Activated T-helper 1 cell treated with Interleukin-2 at 50 U/mL for 16 hours (primary cell): Measurements from ENCODE around the gene CD80.
"Not testable (repeated sequence)": the region's sequence is repeated elsewhere in the genome, so short reads cannot be mapped to it uniquely, and the experiment has no call there.

Source experiments
- DNase-seq: peaks from one replicate; pipeline ENCODE4 v3.0.0-alpha.2; 2020; ENCODE audit warnings: low read depth

The CD80 gene, protein sequence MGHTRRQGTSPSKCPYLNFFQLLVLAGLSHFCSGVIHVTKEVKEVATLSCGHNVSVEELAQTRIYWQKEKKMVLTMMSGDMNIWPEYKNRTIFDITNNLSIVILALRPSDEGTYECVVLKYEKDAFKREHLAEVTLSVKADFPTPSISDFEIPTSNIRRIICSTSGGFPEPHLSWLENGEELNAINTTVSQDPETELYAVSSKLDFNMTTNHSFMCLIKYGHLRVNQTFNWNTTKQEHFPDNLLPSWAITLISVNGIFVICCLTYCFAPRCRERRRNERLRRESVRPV

GRCh38 chr3:119559441-119559963 is at the start of gene CD80:
TSS of gene CD80 (minus strand) at chr3:119559614. CDS start at chr3:119557728, 1,886 bp downstream.
- no peak for DNase-seq

DNA sequence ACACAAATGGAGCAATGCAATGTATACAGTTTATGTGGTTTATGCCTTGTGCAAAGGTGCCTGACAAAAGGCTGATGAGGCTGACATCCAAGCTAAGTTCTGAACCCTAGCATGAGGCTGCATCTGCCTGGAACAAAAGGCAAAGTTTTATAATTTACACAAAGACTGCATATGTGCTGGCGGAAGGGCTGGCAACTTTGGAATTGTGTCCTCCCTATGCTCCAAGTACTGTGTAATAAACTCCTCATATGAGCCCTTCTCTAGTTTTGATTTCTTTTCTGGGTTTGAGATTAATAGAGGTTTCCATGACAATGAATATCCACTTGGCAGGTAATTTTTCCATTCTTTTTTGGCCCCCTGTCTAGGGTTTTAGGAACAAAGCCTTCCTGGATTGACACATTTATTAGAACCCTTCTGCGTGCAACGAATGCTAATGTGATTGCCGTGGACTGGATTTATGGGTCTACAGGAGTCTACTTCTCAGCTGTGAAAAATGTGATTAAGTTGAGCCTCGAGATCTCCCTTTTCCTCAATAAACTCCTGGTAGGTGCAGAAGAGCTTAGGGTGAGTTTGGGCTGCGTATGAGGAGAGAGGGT is 49.1 kb upstream of the CD80 start:
- DNase-seq = no peak

GRCh38 chr3:119604878-119605277 is 45.5 kb upstream of the CD80 start:
- DNase-seq = no peak

- no peak for DNase-seq
Observed at GRCh38 chr3:119602676-119603075, 43.3 kb upstream of the CD80 start.

GRCh38 chr3:119601154-119601553 is 41.7 kb upstream of the CD80 start:
- DNase-seq = no peak

- DNase-seq = no peak
Observed at GRCh38 chr3:119600732-119601131, 41.3 kb upstream of the CD80 start.

DNA sequence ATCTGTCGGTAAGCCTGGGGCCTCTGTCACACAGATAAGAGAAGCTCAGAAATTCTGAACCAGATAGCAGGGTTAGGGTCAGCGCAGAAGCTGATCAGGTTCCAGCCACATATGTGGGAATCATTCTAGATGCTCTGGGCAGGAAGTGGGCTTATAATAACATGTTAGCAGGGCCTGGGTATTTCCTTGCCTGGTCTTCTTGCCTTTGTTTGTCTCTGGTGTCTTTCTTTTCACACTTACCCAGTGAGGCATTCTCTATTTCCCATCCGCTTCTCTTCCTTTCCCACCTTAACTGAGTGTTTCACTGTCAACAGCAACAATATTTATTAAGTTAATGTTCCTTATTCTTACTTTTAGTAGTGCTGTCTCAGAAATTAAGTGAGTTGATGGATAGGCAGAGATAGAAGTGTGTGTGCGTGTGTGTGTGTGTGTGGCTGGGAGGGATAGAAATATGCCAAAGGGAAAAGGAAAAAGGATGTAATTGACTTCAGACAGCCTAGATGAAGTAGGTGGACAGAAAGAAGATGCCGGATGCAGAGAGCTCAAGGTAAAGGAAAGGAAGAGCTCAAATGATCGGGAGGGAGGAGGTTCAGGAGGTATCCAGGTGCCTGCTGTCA is 40.3 kb upstream of the CD80 start:
- DNase-seq = no peak

- DNase-seq = no peak
Observed at GRCh38 chr3:119598410-119599098, 39.1 kb upstream of the CD80 start.

DNA sequence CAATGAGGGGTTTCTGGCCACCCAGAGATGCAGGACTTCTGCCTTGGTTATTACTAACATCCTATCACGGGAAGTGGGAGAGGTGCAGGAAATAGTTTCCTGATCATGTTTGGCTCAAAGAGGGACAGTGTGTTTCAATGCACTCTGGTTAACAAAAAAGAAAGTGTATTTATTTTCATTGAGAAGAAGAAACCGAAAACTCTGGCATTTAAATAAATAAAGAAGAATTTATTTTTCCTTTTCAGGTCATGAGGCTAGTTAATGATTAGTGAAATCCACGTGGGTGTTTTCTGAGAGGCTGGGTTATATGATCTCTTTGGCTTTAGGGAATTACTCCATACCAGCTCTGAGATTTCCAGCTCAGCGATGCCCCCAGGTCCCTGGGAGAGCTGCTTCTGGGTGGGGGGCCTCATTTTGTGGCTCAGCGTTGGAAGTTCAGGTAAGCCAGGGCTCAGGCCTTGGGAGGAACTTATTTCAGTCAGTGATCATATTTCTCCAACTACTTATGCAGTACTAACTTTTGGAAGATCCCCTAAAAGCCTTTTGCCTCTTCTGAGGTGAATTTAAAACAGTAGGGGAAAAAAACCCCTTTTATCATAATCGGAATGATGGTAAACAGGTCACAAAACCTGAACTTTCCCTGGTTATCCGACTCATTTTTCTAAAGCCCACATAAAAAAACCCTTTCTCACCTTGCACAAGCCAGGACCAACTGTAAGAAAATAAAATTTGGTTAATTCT is 38.3 kb upstream of the CD80 start, which contains the start of gene PLA1A:
PLA1A (plus strand) TSS at position 338 of the 741 bp plus-strand sequence; CDS start at position 367, 29 bp downstream.
- no peak for DNase-seq

DNA sequence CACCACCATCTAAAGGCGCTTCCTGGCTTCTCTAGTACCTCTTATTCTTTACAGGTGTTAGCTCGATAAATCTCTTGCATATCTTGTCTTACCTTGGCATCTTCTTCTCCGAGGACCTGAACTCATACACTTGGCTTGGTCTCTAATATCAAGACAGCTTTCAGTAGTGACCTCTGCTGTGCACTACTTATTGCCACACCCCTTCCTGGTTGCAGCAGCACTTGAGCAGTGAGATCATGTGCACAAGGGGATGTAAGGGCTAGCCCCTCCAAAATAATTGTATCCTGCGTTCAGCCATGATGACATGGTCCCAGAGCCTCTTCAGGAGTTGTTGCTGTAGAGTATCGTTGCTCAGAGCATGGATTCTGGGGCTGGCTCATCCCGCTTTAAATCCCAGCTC is 37.0 kb upstream of the CD80 start:
- DNase-seq = no peak

DNA sequence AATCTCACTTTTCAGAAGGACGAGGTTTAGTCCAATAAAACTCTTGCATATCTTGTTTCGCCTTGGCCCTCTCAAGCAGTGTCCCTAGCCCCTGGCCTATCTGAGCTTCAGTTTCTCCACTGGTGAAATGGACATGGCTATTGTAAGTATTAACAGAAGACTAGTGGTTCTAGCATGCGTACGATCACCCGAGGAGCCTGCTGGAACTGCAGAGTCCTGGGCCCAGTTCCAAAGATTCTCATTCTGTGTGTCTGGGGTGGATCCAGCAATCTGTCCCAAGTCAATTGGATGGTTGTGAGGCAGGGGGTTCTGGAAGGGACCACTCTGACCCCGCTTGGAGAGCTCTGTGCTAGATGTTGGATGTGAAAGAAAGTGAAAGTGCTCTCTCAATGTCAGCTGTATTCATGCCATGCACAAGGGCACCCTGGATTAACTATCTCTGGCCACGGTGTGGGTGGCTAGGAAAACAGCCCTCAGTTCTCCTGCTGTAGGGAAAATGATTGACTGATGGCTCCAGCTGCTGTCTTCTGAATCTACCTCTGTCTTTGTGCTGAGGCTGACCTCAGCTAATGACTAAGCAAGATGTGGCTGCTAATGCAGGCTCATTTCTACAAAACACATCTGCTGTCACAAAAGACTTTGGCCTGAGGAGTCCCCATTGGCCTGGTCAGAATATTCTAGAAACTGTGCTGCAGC is 36.4 kb upstream of the CD80 start:
- DNase-seq = no peak

DNA sequence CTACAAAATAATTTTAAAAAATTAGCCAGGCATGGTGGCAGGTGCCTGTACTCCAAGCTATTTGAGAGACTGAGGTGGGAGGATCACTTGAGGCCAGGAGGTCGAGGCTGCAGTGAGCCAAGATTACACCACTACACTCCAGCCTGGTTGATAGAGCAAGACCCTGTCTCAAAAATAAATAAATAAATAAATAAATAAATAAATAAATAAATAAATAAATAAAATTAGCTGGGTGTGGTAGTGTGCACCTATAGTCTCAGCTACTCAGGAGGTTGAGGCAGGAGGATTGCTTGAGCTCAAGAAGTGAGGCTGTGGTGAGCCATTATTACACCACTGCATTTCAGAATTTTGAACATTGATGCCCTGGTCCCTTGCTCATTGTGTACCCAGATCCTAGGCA is 35.5 kb upstream of the CD80 start:
- DNase-seq = not testable (repeated sequence)

DNA sequence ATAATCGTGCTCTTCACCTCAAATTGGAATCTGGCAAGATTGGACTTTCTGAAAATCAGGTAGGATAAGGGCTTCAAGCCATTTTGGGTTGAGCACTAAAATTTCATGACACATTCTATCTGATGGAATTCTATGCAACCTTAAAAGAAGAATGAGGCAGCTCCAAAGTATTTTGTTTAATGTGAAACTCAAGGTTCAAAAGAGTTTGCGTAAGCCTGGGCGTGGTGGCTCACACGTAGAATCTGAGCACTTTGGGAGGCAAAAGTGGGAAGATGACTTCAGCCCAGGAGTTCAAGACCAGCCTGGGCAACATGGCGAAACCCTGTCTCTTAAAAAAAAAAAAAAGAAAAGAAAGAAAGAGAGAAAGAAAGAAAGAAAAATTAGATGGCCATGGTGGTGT is 34.7 kb upstream of the CD80 start:
- no peak for DNase-seq

DNA sequence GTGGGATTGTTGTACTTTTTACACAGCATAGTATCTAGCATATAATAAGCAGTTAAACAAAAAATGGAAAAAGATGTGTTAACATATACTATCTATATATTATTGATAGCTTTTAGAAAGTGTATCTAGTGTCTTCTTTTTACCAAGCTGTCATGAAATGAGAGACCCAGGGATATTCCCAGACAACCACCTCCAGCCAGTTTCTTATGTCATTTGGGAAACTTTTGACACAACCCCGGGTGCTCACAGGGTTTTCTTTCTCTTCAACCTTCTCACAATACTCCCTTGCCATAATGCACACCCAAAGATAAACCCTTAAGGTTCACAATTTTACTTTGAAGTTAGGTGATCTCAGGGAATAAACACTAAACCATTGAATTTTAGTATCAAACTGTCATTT is 33.4 kb upstream of the CD80 start:
- no peak for DNase-seq

- DNase-seq = no peak
Observed at GRCh38 chr3:119590706-119591105, 31.3 kb upstream of the CD80 start.

GRCh38 chr3:119589102-119589773 is 29.8 kb upstream of the CD80 start:
- no peak for DNase-seq

- DNase-seq = no peak
Observed at GRCh38 chr3:119588112-119588511, 28.7 kb upstream of the CD80 start.

GRCh38 chr3:119586733-119587172 is 27.3 kb upstream of the CD80 start:
- no peak for DNase-seq

GRCh38 chr3:119585856-119586570 is 26.6 kb upstream of the CD80 start:
- no peak for DNase-seq

- no peak for DNase-seq
Observed at GRCh38 chr3:119585208-119585607, 25.8 kb upstream of the CD80 start.
